SW480 (cell line): Measurements from ENCODE around the gene MRPL17.

Experiments
- DNase-seq: peaks from one replicate; pipeline ENCODE4 v3.0.0-alpha.2; 2016; ENCODE audit warnings: low spot score

MRPL17 gene

GRCh38 chr11:6632116-6633073 lies 50.7 kb downstream of the MRPL17 start:
- no peak for DNase-seq

- no peak for DNase-seq
Measured at GRCh38 chr11:6631361-6631890, 51.7 kb downstream of the MRPL17 start.

GRCh38 chr11:6630632-6631291 lies 52.4 kb downstream of the MRPL17 start:
- no peak for DNase-seq
